Measurements from ENCODE around the gene CGB7. TPM values are rescaled to one million over a fixed set of nuclear protein-coding genes. Genes with fewer than 3 reads are reported as not detected.

Gene CGB7
- total RNA-seq, 4 donors from 2014 or later: 2.9 to 27.4 (median 4.3) TPM

DNA sequence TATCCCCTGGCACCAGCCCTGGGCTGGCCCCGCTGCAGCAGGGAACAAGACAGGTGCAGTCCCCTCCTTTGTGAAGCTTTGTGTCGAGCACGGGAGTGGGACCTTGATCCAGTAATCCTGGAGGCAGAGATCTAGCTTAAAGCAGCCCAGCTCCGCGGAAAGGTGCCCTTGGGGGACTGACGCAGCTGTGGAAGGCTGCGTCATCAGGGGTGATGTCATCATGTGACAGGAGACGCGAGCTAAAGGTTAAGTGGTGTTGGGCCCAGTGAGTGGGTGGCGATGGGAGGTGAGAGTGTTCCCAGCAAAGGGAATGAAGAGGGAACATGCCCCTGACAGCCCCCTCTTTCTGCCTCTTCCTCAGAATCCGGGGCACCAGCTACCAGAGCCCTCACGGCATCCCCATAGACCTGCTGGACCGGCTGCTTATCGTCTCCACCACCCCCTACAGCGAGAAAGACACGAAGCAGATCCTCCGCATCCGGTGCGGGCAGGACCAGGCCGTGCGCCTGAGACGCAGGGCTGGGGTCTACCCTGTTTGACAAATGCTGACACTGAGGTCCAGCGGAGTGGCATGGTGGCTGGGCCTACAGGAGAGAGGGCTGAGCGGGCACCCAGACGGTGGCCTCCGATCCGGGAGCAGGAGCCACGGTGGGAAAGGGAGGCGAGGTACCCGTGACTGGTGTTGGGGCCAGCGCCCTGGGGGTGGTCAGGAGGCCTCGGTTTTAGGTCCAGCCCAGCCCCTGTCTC lies 43.3 kb downstream of the CGB7 start:
- peaks cover 56% of the 10 kb centered on the region for H3K36me3 ChIP-seq
- 86% methylated on average over 25 of the region's 32 CpGs for whole genome bisulfite sequencing
- no peak for TF ChIP-seq EP300 (IDR thresholded peaks at IDR 0.05)
- TF ChIP-seq POLR2AphosphoS5 (IDR thresholded peaks at IDR 0.05): no peak
- TF ChIP-seq CTCF (IDR thresholded peaks at IDR 0.05): no peak
- no peak for TF ChIP-seq POLR2A (IDR thresholded peaks at IDR 0.05)
- DNase-seq (ENCODE audit: low spot score in 2 of 2): no peak
- H3K9me3 ChIP-seq: no peaks in the 10 kb centered on the region
- peaks cover 21% of the 10 kb centered on the region for H3K4me1 ChIP-seq
- peaks cover 2% of the 10 kb centered on the region for H3K27me3 ChIP-seq
- no peak overlapping the region for H3K4me3 ChIP-seq
- H3K27ac ChIP-seq: no peak overlapping the region

DNA sequence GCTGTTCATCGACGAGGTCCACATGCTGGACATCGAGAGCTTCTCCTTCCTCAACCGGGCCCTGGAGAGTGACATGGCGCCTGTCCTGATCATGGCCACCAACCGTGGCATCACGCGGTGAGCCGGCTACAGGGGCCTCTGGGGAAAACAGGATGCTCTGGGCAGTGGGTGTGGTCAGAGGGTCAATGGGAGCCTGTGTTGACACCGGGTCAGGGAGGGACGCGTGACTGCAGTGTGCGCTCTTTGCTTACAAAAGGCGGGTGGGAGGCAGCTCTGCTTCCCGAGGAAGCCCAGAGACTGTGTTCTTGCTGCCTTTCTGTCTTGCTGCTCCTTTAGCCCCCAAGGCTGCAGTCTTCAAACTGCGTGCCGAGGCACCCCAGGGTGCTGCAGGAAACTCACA lies 46.4 kb downstream of the CGB7 start:
- 91% methylated on average over 9 of the region's 17 CpGs for WGBS
- H3K36me3 ChIP-seq: peaks cover 77% of the 10 kb centered on the region
- TF ChIP-seq CTCF (IDR thresholded peaks at IDR 0.05) (no peak), EP300 (IDR thresholded peaks at IDR 0.05) (no peak), POLR2A (IDR thresholded peaks at IDR 0.05) (no peak), POLR2AphosphoS5 (IDR thresholded peaks at IDR 0.05) (no peak)
- DNase-seq (ENCODE audit: low spot score in 2 of 2): no peak
- no peak overlapping the region for H3K4me3 ChIP-seq
- no peak overlapping the region for H3K27ac ChIP-seq
- H3K9me3 ChIP-seq: no peaks in the 10 kb centered on the region
- no peaks in the 10 kb centered on the region for H3K27me3 ChIP-seq
- no peaks in the 10 kb centered on the region for H3K4me1 ChIP-seq

- no peak for TF ChIP-seq POLR2AphosphoS5 (IDR thresholded peaks at IDR 0.05)
- no peak for TF ChIP-seq POLR2A (IDR thresholded peaks at IDR 0.05)
- TF ChIP-seq EP300 (IDR thresholded peaks at IDR 0.05): no peak
- no peak for TF ChIP-seq CTCF (IDR thresholded peaks at IDR 0.05)
- Histone ChIP-seq H3K4me3 (no peak overlapping the region), H3K9me3 (no peaks in the 10 kb centered on the region), H3K4me1 (no peaks in the 10 kb centered on the region), H3K36me3 (peaks cover 77% of the 10 kb centered on the region), H3K27me3 (no peaks in the 10 kb centered on the region), H3K27ac (no peak overlapping the region)
- DNase-seq (ENCODE audit: low spot score in 2 of 2): no peak
- WGBS: 92% methylated on average over 9 of the region's 18 CpGs
Observed at GRCh38 chr19:49010453-49010852, 47.1 kb downstream of the CGB7 start.

DNA sequence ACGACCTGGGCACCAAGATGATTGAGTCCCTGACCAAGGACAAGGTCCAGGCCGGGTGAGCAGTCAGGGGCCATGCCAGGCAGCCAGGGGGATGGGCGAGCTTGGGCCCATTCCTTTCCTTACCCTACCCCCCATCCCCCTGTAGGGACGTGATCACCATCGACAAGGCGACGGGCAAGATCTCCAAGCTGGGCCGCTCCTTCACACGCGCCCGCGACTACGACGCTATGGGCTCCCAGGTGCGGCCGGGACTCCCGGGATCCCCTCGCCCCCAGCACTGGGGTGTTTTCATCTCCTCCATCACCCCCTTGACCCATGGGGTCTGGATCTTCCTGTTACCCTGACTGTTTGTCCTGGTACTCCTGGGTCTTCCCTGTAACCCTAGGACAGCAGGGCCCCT lies 47.7 kb downstream of the CGB7 start:
- no peaks in the 10 kb centered on the region for H3K9me3 ChIP-seq
- no peak for DNase-seq (ENCODE audit: low spot score in 2 of 2)
- 100% methylated on average over 10 of the region's 18 CpGs for WGBS
- H3K4me1 ChIP-seq: no peaks in the 10 kb centered on the region
- TF ChIP-seq POLR2AphosphoS5 (IDR thresholded peaks at IDR 0.05) (no peak), EP300 (IDR thresholded peaks at IDR 0.05) (no peak), POLR2A (IDR thresholded peaks at IDR 0.05) (no peak), CTCF (IDR thresholded peaks at IDR 0.05) (no peak)
- H3K36me3 ChIP-seq: peaks cover 77% of the 10 kb centered on the region
- no peak overlapping the region for H3K27ac ChIP-seq
- H3K4me3 ChIP-seq: no peak overlapping the region
- no peaks in the 10 kb centered on the region for H3K27me3 ChIP-seq

- no peaks in the 10 kb centered on the region for H3K9me3 ChIP-seq
- H3K27me3 ChIP-seq: no peaks in the 10 kb centered on the region
- peaks cover 89% of the 10 kb centered on the region for H3K36me3 ChIP-seq
- TF ChIP-seq POLR2AphosphoS5 (IDR thresholded peaks at IDR 0.05): no peak
- TF ChIP-seq EP300 (IDR thresholded peaks at IDR 0.05): no peak
- no peak for TF ChIP-seq CTCF (IDR thresholded peaks at IDR 0.05)
- TF ChIP-seq POLR2A (IDR thresholded peaks at IDR 0.05): no peak
- over 99% methylated on average over 18 of the region's 22 CpGs for WGBS
- no peak for DNase-seq (ENCODE audit: low spot score in 2 of 2)
- no peaks in the 10 kb centered on the region for H3K4me1 ChIP-seq
- H3K4me3 ChIP-seq: no peak overlapping the region
- no peak overlapping the region for H3K27ac ChIP-seq
Observed at GRCh38 chr19:49006905-49007304, 50.6 kb downstream of the CGB7 start.

Data from suprapubic skin (tissue), 4 donors.